NCI-H1436 (cell line): ENCODE results near the gene GRIK2.

ENCODE experiments used
- DNase-seq: peaks from one replicate; lab custom pipeline; 2025; lab: John Stamatoyannopoulos, UW

GRIK2 gene

DNA sequence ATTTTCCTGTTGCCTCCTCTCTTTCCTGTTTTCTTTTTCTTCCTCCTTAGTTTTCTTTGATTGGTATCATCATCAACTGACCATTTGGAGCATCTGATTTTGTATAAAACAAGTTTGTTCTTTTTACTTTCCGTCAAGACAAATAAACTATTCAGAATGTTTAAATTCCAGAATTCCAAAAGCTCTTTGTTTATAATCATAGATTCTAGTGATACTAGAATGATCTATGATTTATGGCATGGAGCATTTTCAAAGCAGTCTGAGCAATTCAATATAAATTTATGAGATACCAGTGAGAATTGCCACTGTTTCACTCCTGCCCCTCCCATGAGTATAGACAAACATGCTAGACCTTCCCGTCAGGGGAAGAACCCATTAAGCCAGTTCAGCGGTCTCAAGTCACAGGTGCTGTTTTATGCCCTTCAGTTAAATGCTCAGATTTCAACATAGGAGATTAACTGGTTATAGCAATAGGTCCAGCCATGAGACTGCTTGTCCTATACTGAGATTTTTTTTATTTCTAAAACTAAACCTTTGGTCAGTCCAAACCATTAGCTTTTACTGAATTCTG, 60.7 kb downstream of the GRIK2 start:
- no peak for DNase-seq

DNA sequence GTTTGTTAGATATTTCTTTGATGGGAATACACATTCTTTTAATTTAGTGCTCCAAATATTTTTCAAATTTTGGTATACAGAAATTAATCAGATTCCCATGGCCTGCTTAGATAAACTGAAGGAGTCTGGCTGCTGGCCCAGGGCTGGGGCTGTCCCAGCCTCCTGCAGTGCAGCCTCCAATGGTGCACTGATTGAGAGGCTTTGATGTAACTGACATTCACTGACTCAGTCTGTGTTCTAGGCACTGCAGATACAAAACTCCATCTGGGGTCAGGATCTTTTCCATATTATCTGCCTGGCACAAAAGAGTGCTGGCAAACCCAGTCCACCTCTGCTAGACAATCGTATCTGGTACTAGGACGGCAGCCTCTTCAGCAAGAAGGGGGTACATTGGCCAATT, 64.8 kb downstream of the GRIK2 start:
- DNase-seq: no peak

DNA sequence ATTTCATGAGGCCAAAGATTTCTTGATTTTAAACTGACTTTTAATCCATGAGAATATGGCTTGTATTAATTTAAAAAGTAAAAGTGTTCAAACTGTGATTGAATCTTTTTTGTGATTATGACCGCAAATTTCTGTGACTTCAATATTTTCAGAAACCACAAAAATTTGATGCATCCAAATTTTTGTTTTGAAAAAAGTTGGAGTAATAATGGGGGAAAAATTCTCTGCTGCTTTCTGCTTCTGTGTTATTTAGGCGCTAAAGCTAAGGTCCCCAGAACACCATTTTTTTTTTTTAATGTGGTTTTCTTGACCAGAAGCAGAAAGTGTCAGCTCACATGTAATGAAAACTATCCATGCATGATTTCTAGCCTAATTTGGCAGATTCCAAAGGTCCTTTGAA, 65.3 kb downstream of the GRIK2 start:
- no peak for DNase-seq

DNA sequence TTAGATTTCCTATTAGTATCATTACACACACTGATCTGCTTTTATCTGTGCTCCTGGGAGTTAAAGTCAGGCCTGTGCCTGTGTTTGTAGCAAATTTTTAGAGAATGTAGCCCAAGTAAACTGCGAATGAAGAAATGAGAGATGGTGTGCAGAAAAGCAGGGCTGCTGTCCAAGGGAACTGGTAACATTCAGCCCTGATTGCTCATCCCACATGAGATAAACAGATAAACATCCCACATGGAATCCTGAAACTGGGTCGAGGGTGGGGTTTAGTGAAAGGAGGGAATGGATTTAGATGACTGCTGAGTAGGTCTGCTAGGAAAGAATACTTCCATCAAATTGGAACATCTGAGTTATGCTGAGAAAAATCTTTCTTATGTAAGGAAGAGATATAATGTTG, 69.1 kb downstream of the GRIK2 start:
- DNase-seq: no peak

DNA sequence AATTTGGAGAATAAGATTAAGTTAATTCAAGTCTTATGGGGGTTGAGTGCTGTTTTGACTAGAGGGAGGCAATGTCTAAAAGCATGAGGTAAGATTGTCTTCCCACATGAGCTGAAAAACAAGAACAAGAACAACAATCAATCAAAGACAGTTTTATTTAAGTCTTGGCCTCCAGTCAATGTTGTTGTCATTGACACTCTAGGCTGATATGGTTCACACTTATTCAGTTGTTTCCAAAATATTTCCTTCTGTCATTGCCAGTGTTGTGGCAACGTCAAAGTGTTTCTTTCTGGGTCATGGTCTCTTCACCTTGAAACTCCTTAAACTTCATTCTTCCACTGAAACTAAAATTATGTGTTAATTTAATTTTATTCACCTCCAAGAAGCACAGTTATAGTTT, 72.4 kb downstream of the GRIK2 start:
- no peak for DNase-seq

DNA sequence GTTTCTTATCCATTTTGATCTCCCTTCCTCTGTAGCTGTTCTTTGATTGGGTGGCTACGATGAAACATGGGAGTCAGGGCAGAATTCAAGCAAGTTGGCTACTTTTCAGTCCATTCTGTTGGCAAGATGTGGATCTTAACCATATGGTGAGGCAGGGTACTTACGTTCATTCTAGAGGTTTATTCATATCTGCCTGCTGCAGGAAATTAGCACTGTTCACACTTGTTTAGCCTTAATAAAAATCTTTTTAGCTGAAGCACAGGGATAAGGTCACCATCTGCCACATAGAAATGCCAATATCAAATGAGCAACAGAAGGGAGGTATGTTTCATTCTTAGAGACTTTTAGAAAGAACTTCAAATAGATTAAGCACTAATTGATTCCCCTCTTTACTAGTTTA, 83.9 kb downstream of the GRIK2 start:
- no peak for DNase-seq

DNA sequence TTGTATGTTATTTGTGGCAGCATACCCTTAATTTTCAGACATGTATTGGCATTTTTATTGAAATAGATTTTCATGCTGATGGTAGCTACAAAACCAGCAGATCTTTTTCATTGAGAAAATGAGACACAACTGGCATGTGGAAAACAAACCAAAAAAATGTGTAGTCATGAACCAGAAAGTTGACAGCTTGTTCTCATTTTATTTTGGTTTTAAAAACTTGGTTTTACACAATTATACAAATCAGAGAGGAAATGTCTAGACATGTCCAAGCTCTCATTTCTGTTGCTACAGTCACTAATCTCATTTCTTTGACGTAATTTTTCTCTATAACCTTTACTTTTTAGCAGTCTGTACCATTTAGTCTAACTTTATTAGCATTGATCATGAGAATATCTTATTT, 85.4 kb downstream of the GRIK2 start:
- DNase-seq: no peak

DNA sequence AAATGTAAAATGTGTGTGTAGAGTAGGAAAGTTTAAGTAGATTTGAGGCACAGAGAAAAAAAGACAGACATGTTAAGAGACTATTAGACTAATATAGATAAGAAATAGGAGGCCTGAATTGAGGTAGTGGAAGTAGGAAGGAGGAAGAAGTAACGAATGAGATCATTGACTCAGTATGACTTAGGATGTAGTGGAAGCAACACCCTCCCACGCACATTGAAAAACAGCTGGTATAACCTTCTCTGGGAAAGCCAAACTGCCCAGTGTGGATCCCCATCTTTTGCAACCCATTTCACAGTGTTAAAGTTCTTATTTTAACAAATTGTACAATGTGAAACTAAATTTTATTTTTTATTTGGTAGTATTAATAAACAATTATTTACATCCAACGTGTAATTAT, 89.1 kb downstream of the GRIK2 start:
- DNase-seq: no peak

DNA sequence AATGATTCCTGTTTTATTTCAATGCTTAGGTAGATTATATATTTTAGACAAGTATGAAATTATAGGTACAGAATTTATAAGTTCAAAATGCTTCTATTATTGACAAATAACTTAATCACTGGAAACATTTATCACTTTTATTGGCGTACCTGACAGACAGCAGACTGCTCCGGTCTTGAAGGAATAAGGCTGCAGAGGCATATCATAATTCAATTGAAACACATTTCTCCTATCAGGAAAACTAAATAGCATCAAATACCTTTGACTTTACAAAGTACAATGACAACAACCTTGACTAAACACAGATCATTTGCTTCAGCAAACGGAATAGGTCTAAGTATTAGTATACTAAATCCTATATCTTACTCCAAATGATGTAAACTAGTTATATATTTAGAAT, 91.3 kb downstream of the GRIK2 start:
- DNase-seq: no peak

DNA sequence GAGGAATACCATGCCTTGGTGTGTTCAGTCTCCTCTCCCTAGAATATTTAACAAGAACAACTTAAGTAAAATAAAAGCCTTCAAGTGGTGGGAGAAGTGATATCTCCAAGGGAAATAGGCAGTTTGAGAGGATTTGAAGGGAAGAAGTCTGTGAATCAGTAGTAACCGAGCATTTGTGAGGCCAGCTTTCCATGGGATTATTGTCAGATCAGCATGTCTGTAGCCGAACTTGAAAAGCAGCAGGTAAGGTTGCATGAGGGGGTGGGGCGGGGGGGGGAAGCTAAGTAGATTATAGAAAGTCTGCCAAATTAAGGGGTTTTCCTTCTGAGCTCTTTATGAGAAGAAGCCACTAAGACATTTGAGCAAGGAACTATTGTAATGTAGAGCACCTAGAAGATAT, 92.6 kb downstream of the GRIK2 start:
- no peak for DNase-seq

DNA sequence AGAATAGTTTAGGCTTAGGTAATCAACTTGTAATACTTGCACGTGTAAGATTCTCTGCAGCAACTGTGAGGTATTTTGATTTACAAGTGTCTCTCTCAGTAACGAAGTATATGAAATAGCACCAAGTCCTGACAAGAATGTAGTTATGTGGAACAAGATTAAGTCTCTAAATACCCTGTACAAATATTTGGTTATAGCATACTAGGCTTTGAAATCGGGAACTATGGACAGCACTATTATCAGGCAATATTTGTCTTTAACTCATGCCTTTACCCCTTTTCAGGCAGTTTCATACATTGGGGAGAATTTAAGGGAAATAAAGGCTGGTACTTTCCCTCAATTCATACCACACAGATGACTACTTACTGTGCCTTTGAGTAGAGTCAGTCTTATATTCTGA, 93.2 kb downstream of the GRIK2 start:
- DNase-seq: no peak

DNA sequence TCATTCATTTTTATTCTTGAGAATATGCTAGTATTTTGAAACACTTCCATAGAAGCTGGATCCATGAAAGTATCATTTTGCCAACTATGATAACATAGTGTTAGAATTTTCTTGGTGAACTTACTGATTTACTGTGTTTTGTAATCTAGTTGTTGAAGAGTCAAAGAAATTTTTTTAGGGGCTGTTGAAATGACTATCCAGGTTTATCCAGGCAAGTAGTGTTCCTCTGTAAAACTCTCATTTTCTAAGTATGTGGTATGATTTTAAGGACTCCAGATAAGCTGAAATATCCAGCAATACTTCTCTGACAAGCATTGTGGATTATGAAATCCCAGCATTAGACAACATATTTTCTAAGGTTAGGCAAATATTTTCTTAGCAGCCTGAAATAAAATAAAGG, 95.9 kb downstream of the GRIK2 start:
- DNase-seq: no peak

DNA sequence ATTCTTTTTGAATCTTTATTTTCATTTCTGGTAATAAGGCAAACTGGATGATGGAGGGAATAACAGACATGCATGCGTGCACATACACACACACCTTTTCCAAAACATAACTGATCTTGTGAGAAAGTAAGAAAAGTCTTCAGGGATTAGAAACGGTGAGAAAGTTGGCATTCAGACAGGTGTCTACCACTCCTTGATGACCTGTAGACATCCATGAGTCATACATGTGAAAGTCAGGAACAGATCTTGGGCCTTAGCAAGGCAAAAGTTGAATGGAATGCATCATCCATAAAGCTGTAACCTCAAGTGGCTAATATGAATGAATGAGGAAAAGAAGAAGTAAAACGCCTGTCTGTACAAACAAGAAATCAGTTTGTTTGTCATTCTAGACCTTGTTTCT, 97.3 kb downstream of the GRIK2 start:
- no peak for DNase-seq

DNA sequence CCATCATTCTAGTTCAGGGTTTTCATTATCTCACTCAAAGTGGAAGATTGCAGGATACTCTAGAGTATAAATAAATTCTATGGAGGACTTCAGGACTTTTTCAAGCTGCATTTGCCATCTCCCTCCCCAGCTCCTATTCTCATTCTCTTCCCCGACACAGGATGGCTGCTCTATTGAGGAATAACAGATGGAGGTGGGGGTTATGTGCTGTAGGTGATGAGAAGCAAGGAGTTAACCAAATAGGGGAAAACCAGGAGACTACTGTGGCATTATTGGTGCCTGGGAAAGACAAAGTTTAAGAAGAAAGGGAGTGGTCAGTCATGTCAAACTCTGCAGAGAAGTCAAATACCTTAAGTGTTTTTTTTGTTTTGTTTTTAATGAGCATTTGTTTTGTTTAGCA, 109.3 kb downstream of the GRIK2 start:
- DNase-seq: no peak

DNA sequence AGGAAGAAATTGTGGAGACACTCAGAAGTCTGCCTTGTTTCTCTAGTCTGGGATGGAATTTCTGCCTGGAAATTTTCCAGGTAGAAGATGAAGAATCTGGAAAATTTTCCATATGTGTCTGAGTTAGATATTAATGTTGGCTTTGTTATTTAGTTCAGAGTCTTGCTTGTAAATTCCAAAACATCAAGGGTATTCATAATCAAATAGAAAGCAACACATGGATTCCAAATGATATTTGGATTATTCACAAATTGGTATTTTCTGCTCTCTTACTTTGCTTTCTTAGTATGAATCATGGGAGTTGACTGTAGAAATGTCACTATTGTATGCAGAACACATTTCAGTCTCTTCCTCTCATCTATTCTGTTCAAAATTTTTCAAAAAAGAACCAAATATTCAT, 116.0 kb downstream of the GRIK2 start:
- no peak for DNase-seq

DNA sequence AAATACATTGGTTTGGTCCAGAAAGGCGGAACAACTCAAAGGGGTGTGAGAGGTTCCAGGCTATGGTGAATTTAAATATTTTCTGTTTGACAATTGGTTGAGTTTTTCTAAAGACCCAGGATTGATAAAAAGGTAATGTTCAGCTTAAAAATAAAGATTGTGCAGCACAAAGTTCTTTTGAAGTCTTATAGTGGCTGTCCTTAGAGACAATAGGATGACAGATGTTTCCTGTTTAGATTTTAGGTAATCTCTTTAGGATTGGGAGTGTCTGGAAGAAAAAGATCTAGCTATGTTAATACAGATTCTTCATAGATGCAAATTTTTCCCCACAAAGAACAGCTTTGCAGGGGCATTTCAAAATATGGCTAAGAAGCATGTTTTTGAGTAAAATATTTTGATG, 119.7 kb downstream of the GRIK2 start:
- no peak for DNase-seq

DNA sequence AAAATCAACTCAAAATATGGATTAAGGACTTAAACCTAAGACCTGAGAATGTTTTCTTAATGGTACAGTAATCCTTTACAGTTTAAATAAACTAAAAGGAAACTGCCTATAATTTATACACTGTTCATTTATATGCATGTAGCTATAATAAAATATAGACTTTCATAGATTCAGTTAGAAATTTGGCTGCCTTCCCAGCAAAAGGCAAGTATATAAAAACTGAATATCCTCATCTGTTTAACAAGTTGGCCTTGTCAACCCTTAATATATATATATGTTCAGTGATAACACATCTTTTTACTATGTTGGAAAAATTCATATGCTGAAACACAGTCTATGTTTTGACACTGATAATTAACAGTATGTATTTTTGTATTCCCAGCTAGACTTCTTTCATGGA, 123.1 kb downstream of the GRIK2 start:
- DNase-seq: no peak

DNA sequence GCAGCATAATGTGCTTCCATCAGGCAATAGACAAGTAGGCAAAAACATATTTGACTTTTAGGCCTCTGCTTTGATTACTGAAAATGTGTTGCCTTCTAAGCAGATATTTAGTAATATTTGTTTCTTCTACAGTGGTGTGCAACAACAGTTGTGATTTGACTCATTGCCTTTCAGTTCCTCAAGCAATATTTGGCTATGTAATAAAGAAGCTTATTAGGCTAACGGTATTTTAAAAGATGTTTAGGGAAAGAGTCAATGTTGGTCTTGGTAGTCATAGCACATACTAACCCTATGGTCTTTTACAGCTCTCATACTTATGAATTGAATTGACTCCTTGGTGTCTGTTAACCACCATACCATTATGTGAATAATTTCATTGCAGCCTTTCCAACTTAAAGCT, 124.1 kb downstream of the GRIK2 start:
- no peak for DNase-seq

DNA sequence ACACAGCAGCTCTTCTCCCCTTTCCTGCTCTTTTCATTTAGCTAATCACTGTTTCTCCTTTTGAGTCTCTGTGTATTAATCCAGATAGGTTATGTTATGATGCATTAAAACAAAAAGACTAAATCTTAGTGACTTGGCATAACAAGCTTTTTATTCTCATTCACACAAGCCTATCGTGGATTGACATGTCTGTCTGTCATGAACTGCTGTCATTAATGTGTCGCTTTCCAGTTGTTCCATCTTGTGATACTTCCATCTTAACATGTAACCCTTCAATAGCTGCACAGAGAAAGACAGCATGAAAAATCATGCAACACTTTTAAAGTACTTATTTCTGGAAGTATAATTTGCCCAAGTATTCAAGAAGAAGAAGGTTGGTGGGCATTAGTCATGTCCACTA, 128.7 kb downstream of the GRIK2 start:
- DNase-seq: no peak

DNA sequence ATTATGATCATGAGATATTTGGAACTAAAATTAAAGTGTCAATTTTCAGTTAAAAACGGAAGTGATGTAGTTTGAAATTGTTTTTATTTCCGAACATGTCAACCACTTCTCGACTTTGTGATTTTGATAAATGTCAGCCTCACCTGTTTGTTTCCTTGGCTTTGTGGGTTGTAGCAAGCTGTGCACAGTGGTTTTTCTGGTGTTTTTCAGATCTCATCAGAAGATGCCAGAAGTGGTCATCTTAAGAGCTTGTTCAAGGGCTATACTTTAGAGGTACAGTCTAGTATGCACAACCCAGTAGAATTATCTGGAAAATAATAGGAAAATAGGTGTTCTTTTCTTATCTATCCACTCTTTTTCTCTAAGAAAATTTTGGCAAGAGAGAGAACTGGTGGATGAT, 134.0 kb downstream of the GRIK2 start:
- DNase-seq: no peak

DNA sequence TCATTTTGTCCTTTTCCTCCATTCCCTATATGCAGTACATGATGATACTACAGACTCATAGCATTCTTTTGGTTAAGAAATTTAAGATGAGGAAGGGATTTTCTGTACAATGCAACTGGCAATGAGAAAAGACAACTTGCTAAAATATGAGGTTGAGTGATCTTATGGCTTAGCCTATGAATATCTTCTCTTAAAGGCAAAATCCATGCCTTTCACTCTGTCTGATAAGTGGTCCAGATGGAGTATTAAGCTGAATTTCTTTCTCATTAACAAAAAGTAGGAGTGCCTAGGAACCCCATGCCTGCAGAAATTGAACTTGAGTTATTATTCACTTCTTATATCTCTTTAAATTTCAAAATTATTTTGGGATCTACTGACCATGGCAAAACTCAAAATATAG, 135.3 kb downstream of the GRIK2 start:
- no peak for DNase-seq

DNA sequence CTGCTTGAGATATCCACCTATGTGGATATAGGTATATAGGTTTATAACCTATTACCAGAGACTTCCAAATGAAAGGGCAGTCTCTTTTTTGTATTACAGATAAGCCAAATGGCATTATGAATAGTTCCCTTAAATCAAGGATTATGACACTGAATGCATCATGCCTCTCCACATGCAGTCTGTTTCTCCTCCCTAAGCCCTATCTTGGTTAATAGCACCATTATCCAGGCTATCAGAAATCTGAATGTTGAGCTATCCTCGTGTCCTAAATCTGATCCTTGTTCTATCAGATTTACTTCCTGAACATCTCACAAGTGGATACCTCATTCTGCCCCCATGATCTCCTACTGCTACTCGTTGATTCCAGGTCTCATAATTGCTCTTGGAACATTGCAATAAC, 138.0 kb downstream of the GRIK2 start:
- no peak for DNase-seq

DNA sequence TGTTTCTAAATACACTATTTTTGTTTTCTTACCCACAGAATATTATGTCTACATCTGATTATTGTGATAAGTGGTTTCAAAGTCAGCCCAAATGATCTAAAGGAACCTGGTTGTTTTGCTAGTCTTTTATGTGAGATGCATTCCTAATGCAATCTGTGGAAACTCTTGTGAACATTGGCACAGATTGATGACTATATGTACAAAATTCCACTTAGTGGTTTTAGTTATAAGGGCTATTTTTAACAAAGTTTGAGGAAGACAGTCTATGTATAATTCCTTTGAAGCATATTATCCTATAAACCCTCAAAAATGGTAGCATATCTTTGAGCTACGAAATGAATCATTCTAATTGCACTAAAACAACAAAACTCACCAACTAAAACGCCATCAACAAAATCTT, 140.9 kb downstream of the GRIK2 start:
- DNase-seq: no peak

DNA sequence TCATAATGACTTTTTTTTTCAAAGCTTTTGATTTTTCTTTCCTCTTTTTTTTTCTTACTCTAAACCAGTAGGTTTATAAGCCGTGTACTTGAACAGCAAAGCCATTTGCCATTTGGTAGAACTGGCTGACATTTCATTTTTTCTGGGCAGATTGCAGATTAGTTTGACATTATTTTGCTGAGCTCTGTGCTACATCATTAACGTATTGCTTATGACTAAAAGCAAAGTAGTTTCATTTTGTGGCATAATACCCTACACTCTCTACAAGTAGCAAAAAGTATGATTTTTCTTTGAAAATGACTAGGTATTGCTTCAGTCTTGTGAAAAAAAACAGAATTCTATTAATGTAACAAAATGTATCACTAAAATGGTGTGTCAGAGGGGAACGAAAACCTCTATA, 141.3 kb downstream of the GRIK2 start:
- no peak for DNase-seq

DNA sequence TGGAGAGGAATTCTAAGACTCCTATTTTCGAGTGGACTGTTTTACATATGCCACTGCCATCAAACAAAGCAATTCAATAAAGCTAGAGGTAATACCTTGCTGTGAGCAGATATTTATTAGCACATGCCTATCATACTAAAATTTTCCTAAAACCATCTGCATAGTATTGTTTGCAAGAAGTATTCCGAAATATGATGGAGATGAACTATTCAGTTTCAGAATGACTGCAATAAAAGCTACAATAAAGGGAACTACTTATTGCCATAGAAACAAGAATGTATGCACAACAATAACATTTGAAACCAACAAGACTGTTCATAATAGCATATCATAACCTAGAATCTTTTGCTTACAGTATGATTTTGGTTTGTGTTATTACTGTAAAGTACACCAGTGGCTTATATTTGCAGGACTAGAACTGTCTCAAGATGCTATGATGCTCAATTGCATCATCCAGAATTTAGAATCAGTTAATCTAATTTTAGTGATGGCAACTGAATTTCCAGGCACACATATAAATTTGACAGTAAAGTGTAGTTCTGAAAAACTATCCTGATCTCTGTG, 144.3 kb downstream of the GRIK2 start:
- DNase-seq: no peak
